H1 (cell line): ENCODE measurements around the gene ADAMTS13. TPM values are rescaled to one million over a fixed set of nuclear protein-coding genes. Genes with fewer than 3 reads are reported as not detected.

Source experiments
- BACH1 ChIP-seq: IDR thresholded peaks from 2 replicates; pipeline ENCODE4 v1.6.1; 2012; ENCODE audit warnings: low read length, improper control_type of control experiment
- CHD1 ChIP-seq: IDR thresholded peaks from 2 replicates; pipeline ENCODE4 v1.6.1; 2012; ENCODE audit warnings: low read depth, low read length, improper control_type of control experiment
- CHD2 ChIP-seq: IDR thresholded peaks from 2 replicates; pipeline ENCODE4 v1.6.1; 2012; ENCODE audit warnings: low read length, improper control_type of control experiment
- GTF2F1 ChIP-seq: IDR thresholded peaks from 2 replicates; pipeline ENCODE4 v1.6.1; 2012; ENCODE audit warnings: low read depth, low read length, improper control_type of control experiment, borderline replicate concordance
- KDM5A ChIP-seq: fragments of 200-600 bp; IDR thresholded peaks from 2 replicates; pipeline ENCODE4 v1.7.1; 2012; ENCODE audit warnings: mild to moderate bottlenecking, low read length, inconsistent platforms, mixed read lengths
- NRF1 ChIP-seq: IDR thresholded peaks from 2 replicates; pipeline ENCODE4 v1.6.1; 2011; ENCODE audit warnings: mild to moderate bottlenecking, low read depth, low read length, improper control_type of control experiment
- USF2 ChIP-seq: IDR thresholded peaks from 2 replicates; pipeline ENCODE4 v1.6.1; 2011; ENCODE audit warnings: low read length, improper control_type of control experiment
- polyA plus RNA-seq, 7 experiments: library from polyadenylated mRNA; depleted of rRNA in 3 of 7; stranded (reverse) in 5 of 7; unstranded in 2 of 7; fragments of >200 nt in 5 of 7; fragments of 200-250 nt in 2 of 7; gene quantifications; 1 replicate in 5 of 7; 2 replicates in 1 of 7; 4 replicates in 1 of 7; pipeline versions ENCODE4 v1.2.1 to v1.2.3, GENCODE V29; 2011 to 2013; ENCODE audit warnings: missing spikeins in 2 of 7, mixed read lengths in 2 of 7
- total RNA-seq: library from RNA; stranded (reverse); fragmentation: NEBNext Ultra II Directional; extraction: Animal tissue kit (Norgen Biotek cat#: 25700); gene quantifications from 2 replicates; pipeline ENCODE4 v1.2.1, GENCODE V29; 2021

The ADAMTS13 gene
- total and polyA plus RNA-seq, 2 of the 8 experiments (the other 6 are each of a cell fraction or from before 2014, with no cell fraction given): 4.4 to 5.8 TPM

DNA sequence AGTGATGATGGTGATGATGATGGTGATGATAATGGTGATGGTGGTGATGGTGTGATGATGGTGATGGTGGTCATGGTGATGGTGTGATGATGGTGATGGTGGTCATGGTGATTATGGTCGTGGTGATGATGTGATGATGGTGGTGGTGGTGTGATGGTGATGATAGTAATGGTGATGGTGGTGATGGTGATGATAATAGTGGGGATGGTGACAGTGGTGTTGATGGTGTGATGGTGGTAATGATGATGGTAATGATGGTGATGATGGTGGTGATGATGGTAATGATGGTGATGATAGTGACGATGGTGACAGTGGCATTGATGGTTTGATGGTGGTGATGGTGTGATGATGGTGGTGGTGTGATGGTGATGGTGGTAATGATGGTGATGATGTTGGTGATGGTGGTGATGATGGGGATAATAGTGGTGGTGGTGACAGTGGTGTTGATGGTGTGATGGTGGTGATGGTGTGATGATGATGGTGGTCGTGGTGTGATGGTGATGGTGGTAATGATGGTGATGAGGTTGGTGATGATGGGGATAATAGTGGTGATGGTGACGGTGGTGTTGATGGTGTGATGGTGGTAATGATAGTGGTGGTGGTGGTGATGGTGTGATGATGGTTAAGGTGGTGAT, 39.5 kb upstream of the ADAMTS13 start (continued):
- TF ChIP-seq GTF2F1 (no peak), USF2 (no peak), BACH1 (no peak), NRF1 (no peak), CHD2 (no peak), CHD1 (no peak), KDM5A (no peak)
